A549 treated with CpdA at 1 μM for 4 hours (cell line): ENCODE data around the gene GUCA1A. TPM values are rescaled to one million over a fixed set of nuclear protein-coding genes. Genes with fewer than 3 reads are reported as not detected.

Source experiments
- total RNA-seq: library from RNA; stranded (reverse); fragments of 200-300 nt; extraction: Qiagen RNA extraction; gene quantifications from 5 replicates; pipeline ENCODE4 v1.2.3, GENCODE V29; 2022; ENCODE audit warnings: low read depth

GUCA1A gene
- not detected in 5 replicates for total RNA-seq

GRCh38 chr6:42173101-42173500 lies at the start of gene GUCA1A:
TSS of gene GUCA1A (plus strand) at chr6:42173364. CDS start at chr6:42173614, 250 bp downstream.

DNA sequence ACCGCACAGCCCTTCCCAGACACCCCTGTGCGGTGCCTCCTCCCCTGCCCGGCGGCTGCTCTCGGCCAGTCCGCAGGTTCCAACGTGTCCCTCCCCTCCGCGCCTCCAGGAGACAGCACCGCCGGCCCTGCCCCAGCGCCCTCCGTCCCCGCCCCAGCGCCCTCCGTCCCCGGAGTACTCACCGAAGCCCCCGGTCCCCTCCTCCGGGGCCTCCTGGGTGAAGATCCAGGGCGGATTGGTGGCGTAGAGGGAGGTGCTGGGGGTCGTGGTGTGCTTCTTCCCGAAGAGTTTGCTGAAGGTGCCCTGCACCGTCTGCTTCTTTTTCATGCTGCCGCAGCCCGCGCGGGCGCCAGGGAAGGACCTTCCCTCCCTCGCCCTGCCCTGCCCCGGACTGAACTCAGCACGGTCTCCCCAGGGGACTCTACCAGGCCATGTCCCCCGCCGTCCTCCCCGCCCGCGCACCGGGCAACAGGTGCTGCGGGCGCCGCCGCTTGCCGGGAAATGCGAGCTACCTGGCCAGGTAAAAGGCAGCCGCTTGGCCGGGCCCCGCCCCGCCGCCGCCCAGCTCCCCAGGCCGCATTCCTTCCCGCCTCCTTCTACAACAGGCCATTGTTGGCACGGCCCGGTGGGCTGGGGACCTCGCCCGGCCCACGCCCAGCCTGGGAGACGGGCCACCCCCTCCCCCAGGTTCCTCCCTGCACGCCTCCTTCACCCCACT lies 30.9 kb upstream of the GUCA1A start, which contains the start of gene C6orf132:
C6orf132 (minus strand) TSS at position 503 of the 718 bp plus-strand sequence; CDS start at position 327, 176 bp downstream.

GRCh38 chr6:42217519-42218367 lies 44.6 kb downstream of the GUCA1A start, which contains the start of gene MRPS10:
TSS of gene MRPS10 (minus strand) at chr6:42217861. CDS start at chr6:42217849, 12 bp downstream.

Other genes starting within 250 kb of the GUCA1A start
- 121 to 200 TPM (median 182 TPM) in 5 replicates for gene CCND3, start 231.6 kb upstream of the GUCA1A start, total RNA-seq
- 11.5 to 14.4 TPM (median 12.5 TPM) in 5 replicates for gene TAF8, start 122.8 kb upstream of the GUCA1A start, total RNA-seq
- gene C6orf132, start 30.7 kb upstream of the GUCA1A start, total RNA-seq, result 1.1 to 1.8 TPM (median 1.7 TPM) in 5 replicates
- gene GUCA1B, start 21.6 kb downstream of the GUCA1A start, total RNA-seq, result 0.47 to 1.2 TPM (median 0.61 TPM) in 5 replicates
- 36.9 to 42.5 TPM (median 39.2 TPM) in 5 replicates for gene MRPS10, start 44.5 kb downstream of the GUCA1A start, total RNA-seq